ENCODE results near the gene DENND1A. TPM values are rescaled to one million over a fixed set of nuclear protein-coding genes. Genes with fewer than 3 reads are reported as not detected.

DENND1A gene
- total RNA-seq, 1 donor from 2014 or later, result 18.5 TPM

DNA sequence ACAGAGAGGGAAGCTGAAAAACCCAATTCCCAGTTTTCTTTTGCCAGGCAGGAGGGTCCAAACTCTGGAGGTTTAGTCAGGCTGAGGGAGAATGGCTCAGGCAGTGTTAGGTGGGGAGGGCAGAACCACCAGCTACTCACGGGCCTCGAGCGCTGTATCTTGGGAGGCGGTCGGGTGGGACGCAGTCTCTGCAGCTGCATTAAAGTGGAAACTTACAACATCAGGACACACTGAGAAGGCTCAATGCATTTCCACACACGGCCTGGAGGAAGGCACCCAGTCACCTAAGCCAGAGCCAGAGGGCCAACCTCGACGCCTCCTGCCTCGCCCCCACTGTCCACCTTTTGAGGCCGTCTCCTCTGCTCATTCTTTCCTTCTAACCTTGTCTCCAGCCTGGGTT, 518.3 kb downstream of the DENND1A start:
- no peaks in the 10 kb centered on the region for H3K27me3 Mint-ChIP-seq (ENCODE audit: insufficient read depth)
- no peaks in the 10 kb centered on the region for H3K4me1 Mint-ChIP-seq (ENCODE audit: low read depth)
- H3K4me3 Mint-ChIP-seq, result no peak overlapping the region
- no peaks in the 10 kb centered on the region for H3K36me3 Mint-ChIP-seq (ENCODE audit: low read depth)
- intact Hi-C loops (cut with micrococcal nuclease), result no loop called here
- H3K9me3 Mint-ChIP-seq, result no peaks in the 10 kb centered on the region
- DNase-seq (ENCODE audit: low spot score), result no peak
- no peak overlapping the region for H3K27ac Mint-ChIP-seq

DNA sequence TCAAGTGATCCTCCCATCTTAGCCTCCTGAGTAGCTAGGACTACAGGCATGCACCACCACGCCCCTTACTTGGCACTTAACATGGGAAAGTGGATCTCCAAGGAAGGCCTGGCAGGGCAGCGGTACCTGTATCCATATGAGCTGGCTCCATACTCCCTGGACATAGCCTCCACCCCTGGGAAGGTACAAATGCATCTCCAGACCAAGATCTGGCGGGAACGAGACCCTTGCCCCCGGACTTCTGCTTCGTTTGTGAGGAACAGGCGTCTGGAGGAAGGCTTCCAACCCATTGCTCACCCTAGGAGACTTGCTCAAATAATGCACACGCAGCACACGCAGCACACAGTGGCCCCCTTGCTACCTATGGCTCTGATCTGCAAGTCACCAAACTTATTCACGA, 518.7 kb downstream of the DENND1A start:
- no peak overlapping the region for H3K27ac Mint-ChIP-seq
- no peak overlapping the region for H3K4me3 Mint-ChIP-seq
- DNase-seq (ENCODE audit: low spot score), result no peak
- no peaks in the 10 kb centered on the region for H3K36me3 Mint-ChIP-seq (ENCODE audit: low read depth)
- no peaks in the 10 kb centered on the region for H3K4me1 Mint-ChIP-seq (ENCODE audit: low read depth)
- no peaks in the 10 kb centered on the region for H3K9me3 Mint-ChIP-seq
- H3K27me3 Mint-ChIP-seq (ENCODE audit: insufficient read depth), result no peaks in the 10 kb centered on the region
- intact Hi-C loops (cut with micrococcal nuclease), result no loop called here

DNA sequence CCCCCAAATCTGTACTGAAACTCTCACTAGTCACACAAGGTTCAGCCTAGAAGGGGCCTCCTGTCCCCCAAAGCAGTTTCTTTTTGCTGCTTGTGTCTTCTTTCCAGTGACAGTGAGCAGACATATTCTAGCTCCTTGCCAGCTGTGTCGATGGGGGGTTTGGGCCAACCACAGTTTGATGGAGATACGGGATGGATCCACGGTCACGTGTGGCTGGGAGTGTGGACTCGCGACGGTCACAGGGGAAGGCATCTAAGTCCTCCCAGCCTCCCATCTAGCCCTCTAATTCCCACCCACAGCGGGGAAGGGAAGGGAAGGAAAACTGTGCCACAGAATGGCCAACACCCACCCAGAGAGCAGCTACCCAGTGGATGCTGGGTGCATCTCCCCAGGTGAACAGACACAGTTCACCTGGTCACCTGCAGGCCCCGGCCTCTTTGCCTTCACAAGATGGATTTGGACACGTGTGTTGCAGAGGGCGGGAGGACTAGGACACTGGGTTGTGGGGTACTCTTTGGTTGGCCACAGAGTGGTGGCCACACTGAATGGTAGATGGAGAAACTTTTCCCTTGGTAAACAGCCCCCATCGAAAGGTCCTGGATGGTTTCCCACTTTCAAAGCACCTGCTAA, 519.5 kb downstream of the DENND1A start:
- H3K36me3 Mint-ChIP-seq (ENCODE audit: low read depth), result no peaks in the 10 kb centered on the region
- intact Hi-C loops (cut with micrococcal nuclease), result no loop called here
- no peaks in the 10 kb centered on the region for H3K27me3 Mint-ChIP-seq (ENCODE audit: insufficient read depth)
- no peak overlapping the region for H3K27ac Mint-ChIP-seq
- no peak for DNase-seq (ENCODE audit: low spot score)
- H3K4me3 Mint-ChIP-seq, result no peak overlapping the region
- H3K9me3 Mint-ChIP-seq, result no peaks in the 10 kb centered on the region
- no peaks in the 10 kb centered on the region for H3K4me1 Mint-ChIP-seq (ENCODE audit: low read depth)

DNA sequence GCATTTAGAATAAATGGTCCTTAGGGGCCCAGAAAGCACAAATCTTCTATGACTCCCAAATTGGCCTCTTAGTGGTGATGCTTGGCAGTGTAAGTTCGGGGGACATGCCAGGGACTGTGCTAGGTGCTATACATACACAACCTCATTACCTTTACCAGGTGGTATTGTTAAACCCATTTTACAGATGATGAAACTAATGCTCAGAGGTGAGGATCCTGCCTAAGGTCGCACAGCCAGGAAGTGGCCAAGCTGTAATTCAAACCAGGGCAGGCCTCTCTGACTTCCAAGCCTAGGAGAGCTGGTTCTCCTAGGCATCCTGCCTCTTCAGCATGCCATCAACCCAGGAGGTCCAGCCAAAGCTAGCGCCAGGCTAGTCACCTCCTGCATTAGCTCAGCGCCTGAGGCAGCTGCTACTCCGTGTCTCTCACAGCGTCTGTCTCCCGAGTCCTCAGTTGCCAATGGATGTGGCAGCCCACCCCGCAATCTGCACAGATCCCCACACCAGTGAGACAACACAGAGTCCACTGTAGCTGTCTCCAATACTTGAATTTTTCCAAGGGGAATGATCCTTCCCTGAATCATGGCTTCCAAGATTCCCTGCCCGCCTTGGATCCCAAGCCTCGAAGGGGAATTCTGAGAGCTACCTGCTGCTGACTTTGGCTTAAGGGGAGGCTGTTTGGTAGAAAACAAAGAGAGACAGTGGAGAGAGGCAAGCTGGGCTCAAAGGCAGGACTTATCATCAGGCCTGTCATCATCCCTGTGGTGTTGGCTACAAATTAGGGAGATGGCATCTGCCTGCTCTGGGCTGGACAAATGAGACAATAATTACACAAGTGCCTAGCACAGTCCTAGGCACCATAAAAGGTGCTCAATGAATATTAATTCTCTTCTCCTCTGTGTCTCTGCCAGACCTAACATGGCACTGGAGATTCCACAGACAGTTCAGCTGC, 521.3 kb downstream of the DENND1A start:
- H3K27me3 Mint-ChIP-seq (ENCODE audit: insufficient read depth), result no peaks in the 10 kb centered on the region
- H3K27ac Mint-ChIP-seq, result no peak overlapping the region
- H3K36me3 Mint-ChIP-seq (ENCODE audit: low read depth), result no peaks in the 10 kb centered on the region

DNA sequence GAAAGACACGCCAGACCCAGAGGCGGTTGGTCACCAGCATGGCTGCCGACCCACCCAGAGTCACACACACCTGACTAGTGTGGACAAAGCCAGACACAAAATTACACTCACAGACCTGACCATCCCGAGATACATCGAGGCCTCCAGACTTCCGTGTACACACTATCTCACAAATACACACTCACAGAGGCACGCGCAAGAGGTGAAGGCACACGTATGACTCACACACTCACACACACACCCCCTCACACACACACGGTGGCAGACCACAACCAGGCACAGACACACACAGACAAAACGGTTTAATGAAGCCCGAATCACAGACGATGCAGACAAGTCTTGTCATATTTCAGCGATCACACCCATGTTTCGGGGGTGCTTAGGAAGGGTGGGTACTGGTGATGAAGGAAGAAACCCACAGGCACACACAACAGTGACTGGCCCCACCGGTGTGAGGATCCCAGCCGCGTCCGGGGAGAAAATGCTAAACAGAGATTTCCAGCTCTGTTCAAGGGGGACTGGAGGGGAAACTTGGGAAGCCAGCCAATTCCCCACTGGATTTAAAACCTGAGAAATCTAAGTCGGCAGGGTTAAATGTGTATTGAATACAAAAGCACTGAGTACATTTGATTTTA, 522.6 kb downstream of the DENND1A start:
- no peaks in the 10 kb centered on the region for H3K4me1 Mint-ChIP-seq (ENCODE audit: low read depth)
- no peaks in the 10 kb centered on the region for H3K36me3 Mint-ChIP-seq (ENCODE audit: low read depth)
- no peak for DNase-seq (ENCODE audit: low spot score)
- intact Hi-C loops (cut with micrococcal nuclease), result loop anchor here (10.0 kb wide), 1 partner anchor 637 kb away; no protein-coding TSS in a partner anchor
- no peaks in the 10 kb centered on the region for H3K27me3 Mint-ChIP-seq (ENCODE audit: insufficient read depth)
- no peak overlapping the region for H3K27ac Mint-ChIP-seq
- H3K4me3 Mint-ChIP-seq, result no peak overlapping the region
- no peaks in the 10 kb centered on the region for H3K9me3 Mint-ChIP-seq

More for the DNA sequence above, 521.3 kb downstream of the DENND1A start:
- Mint-ChIP-seq H3K4me1 (ENCODE audit: low read depth) (no peaks in the 10 kb centered on the region), H3K4me3 (no peak overlapping the region), H3K9me3 (no peaks in the 10 kb centered on the region)
- intact Hi-C loops (cut with micrococcal nuclease), result loop anchor here (10.0 kb wide), 1 partner anchor 636 kb away; no protein-coding TSS in a partner anchor
- no peak for DNase-seq (ENCODE audit: low spot score)

DNA sequence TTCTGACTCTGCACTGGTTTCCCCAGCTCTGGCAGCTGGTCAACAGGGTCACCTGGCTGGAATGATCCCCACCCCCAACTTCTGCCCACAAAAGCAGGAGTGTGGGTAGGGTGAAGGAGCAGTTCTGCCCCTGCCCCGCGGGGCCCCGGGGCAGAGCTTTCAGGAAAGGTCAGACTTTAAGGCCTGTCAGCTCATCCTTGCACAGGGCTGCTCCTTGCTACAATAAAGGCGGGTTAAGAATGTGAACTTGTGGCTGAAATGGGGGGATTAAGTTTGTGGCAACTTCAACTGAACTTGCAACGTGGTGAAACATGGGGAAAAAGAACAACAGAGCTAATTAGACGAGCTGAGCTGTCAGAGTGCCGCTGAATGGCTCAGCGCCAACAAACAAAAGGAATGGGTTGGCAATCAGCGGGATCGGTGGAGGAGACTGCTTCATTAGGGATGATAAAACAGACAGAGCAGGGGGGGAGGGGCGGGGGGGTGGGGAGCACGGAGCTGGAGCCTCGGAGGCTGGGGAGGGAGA, 523.2 kb downstream of the DENND1A start:
- H3K4me3 Mint-ChIP-seq, result no peak overlapping the region
- no peaks in the 10 kb centered on the region for H3K4me1 Mint-ChIP-seq (ENCODE audit: low read depth)
- no peaks in the 10 kb centered on the region for H3K36me3 Mint-ChIP-seq (ENCODE audit: low read depth)
- intact Hi-C loops (cut with micrococcal nuclease), result loop anchor here (10.0 kb wide), 1 partner anchor 638 kb away; no protein-coding TSS in a partner anchor
- DNase-seq (ENCODE audit: low spot score), result no peak
- no peaks in the 10 kb centered on the region for H3K9me3 Mint-ChIP-seq
- H3K27me3 Mint-ChIP-seq (ENCODE audit: insufficient read depth), result no peaks in the 10 kb centered on the region
- no peak overlapping the region for H3K27ac Mint-ChIP-seq

DNA sequence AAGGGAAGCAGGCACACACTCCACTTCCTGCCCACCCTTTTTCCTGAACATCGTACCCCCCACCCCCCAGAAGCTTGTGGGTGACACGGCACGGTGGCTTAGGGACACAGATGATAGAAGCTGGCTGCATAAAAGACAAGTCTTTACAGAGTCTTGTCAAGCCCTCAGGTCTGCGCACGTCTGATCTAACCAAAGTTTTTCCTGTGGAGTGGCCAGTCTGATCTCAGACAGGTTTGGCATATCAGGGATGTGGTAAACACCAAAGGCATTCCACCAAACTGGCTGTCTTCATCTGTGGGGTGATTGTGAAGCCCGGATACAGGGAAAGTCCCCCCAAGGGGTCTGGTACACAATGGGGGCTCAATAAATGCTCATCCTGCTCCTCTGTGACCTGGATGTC, 523.9 kb downstream of the DENND1A start:
- H3K36me3 Mint-ChIP-seq (ENCODE audit: low read depth), result no peaks in the 10 kb centered on the region
- H3K9me3 Mint-ChIP-seq, result no peaks in the 10 kb centered on the region
- H3K27ac Mint-ChIP-seq, result no peak overlapping the region
- no peaks in the 10 kb centered on the region for H3K4me1 Mint-ChIP-seq (ENCODE audit: low read depth)
- no peaks in the 10 kb centered on the region for H3K27me3 Mint-ChIP-seq (ENCODE audit: insufficient read depth)
- intact Hi-C loops (cut with micrococcal nuclease), result loop anchor here (10.0 kb wide), 1 partner anchor 639 kb away; no protein-coding TSS in a partner anchor
- no peak overlapping the region for H3K4me3 Mint-ChIP-seq
- DNase-seq (ENCODE audit: low spot score), result no peak

DNA sequence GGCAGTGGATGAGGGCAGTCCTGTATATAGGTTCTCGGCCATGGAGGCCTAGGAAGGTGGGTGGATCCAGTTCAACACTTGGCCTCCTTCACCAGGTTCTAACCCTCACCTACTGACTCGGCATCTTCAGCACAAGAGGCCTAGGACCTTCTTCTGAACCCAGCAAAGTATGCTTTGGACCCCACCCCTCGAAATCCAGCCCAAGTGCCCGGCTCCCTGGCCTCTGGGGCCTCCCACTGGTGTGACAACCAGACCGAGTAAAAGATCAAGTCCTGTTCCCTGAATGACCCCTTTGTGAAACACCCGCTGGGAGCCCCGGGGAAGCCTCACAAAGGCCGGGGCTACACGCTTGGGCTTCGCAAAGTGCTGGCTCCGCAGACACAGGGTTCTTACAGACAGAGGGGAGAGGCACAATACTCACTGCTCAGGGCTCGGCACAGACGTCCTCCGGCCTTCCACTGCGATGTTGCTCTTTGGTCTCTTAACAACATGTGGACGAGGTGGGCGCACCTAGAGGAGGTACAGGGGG, 526.9 kb downstream of the DENND1A start:
- no peaks in the 10 kb centered on the region for H3K27me3 Mint-ChIP-seq (ENCODE audit: insufficient read depth)
- intact Hi-C loops (cut with micrococcal nuclease), result loop anchor here (10.0 kb wide), 1 partner anchor 642 kb away; no protein-coding TSS in a partner anchor

DNA sequence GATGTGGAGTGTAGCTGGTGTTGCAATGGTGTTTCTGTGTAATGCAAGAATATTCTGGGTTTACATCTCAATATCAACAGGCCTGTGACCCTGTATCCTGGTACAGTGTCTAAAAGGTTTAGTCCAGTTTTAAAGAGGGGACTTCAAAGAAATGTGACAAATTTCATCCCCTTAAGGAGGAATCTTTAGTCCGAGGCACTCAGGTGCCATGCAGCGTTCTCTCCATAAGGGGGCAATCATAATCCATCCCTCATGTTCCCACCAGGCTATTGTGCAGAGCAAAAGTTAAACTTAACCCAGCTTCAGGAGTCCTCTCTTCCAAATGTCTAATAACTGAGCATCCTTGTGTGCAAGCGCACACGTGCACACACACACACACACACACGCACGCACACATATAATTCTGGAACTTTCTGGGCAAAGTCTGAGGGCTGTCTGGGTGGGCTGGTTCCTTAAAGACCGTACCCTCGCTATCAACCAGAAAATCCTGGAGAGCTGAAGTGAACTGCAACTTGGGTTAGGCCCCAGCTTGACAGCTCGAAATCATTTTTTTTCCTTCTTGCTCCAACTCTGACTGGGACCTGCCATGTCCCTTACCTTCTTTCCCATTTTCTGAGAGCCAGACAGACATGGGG, 527.9 kb downstream of the DENND1A start:
- no peaks in the 10 kb centered on the region for H3K4me1 Mint-ChIP-seq (ENCODE audit: low read depth)
- H3K9me3 Mint-ChIP-seq, result no peaks in the 10 kb centered on the region
- H3K4me3 Mint-ChIP-seq, result no peak overlapping the region
- intact Hi-C loops (cut with micrococcal nuclease), result loop anchor here (10.0 kb wide), 1 partner anchor 643 kb away; no protein-coding TSS in a partner anchor
- H3K36me3 Mint-ChIP-seq (ENCODE audit: low read depth), result no peaks in the 10 kb centered on the region
- H3K27ac Mint-ChIP-seq, result no peak overlapping the region
- no peaks in the 10 kb centered on the region for H3K27me3 Mint-ChIP-seq (ENCODE audit: insufficient read depth)
- no peak for DNase-seq (ENCODE audit: low spot score)

More for the DNA sequence above, 526.9 kb downstream of the DENND1A start:
- Mint-ChIP-seq H3K27ac (no peak overlapping the region), H3K4me1 (ENCODE audit: low read depth) (no peaks in the 10 kb centered on the region), H3K36me3 (ENCODE audit: low read depth) (no peaks in the 10 kb centered on the region), H3K9me3 (no peaks in the 10 kb centered on the region), H3K4me3 (no peak overlapping the region)
- no peak for DNase-seq (ENCODE audit: low spot score)

DNA sequence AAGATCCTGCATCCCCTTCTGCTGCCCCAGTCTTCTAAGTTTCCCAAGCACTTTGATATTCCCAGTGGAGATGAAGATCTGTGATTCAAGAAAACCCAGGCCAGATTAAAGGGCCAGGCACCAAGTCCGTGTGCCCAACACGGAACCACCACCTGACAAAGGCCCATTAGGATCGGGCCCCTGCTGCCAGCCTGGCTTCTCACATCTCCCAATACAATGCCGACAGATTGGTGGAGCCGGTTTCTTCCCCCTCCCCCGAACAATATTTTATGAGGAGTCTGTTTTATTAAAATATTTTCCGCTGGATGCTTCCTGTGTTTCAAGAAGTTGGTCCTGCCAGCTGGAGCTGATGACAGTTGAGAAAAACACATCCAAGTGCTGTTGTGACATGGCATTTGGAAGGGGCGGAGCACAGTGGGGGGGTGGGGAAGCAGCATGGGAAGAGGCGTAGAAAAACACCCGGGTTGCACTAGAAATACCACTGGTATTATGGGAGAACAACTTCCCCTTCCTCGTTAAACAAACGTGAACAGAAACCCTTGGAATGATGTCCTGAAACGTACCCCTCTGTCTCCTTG, 528.9 kb downstream of the DENND1A start:
- no peaks in the 10 kb centered on the region for H3K27me3 Mint-ChIP-seq (ENCODE audit: insufficient read depth)
- H3K36me3 Mint-ChIP-seq (ENCODE audit: low read depth), result no peaks in the 10 kb centered on the region
- no peak overlapping the region for H3K4me3 Mint-ChIP-seq
- no peak for DNase-seq (ENCODE audit: low spot score)
- H3K4me1 Mint-ChIP-seq (ENCODE audit: low read depth), result no peaks in the 10 kb centered on the region
- H3K27ac Mint-ChIP-seq, result no peak overlapping the region
- no peaks in the 10 kb centered on the region for H3K9me3 Mint-ChIP-seq
- intact Hi-C loops (cut with micrococcal nuclease), result loop anchor here (10.0 kb wide), 1 partner anchor 644 kb away; no protein-coding TSS in a partner anchor

DNA sequence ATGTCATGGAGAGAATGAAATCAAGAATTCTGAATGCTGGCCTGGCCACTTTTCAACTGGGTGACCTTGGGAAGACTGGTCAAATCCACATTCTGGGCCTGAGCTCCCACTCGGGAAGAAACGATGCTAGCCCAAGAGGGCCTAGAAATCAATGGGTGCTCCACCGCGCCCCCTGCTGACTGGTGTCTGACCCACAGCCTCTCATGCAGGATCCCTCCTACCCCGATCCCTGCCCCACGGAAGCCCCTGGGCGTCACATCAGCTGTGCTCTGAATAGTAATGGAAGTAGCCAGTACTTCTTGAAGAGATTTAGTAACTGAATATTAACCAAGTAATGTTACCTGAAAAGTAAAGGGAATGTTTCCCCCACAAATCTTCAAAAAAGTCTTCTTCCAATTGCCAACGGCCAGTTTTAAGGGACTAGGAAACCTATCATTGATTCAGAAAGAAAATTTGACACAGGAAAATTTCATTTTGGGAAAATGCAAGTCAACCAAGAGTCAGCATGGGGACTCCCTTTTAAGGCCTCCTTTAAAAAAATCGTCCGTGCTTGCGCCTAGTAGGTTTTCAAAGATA, 530.0 kb downstream of the DENND1A start:
- no peaks in the 10 kb centered on the region for H3K9me3 Mint-ChIP-seq
- DNase-seq (ENCODE audit: low spot score), result no peak
- H3K36me3 Mint-ChIP-seq (ENCODE audit: low read depth), result no peaks in the 10 kb centered on the region
- intact Hi-C loops (cut with micrococcal nuclease), result loop anchor here (10.0 kb wide), 1 partner anchor 645 kb away; no protein-coding TSS in a partner anchor
- H3K4me1 Mint-ChIP-seq (ENCODE audit: low read depth), result no peaks in the 10 kb centered on the region
- H3K27ac Mint-ChIP-seq, result no peak overlapping the region
- H3K27me3 Mint-ChIP-seq (ENCODE audit: insufficient read depth), result no peaks in the 10 kb centered on the region
- no peak overlapping the region for H3K4me3 Mint-ChIP-seq

Data from activated T-helper 1 cell treated with anti-CD3 and anti-CD28 coated beads, Interleukin-12 subunit alpha, Interleukin-12 subunit beta, Interleukin-2, Interleukin-4 antibody, amounts not matched to agents 30 ng/mL and 10 ng/mL and 1 ng/mL, durations not matched to agents 14 hours and 24 hours and 36 hours (primary cell).